Fibroblast of lung (primary cell): ENCODE data around the gene VSTM5. TPM values are rescaled to one million over a fixed set of nuclear protein-coding genes. Genes with fewer than 3 reads are reported as not detected.

ENCODE experiments used
- DNase-seq, 2 donors: peaks; one replicate each; pipeline versions ENCODE4 v3.0.0 to v3.0.0-alpha.2; 2010; ENCODE audit warnings: low read depth in 2 of 2
- H2AFZ ChIP-seq: 2 replicates; pipeline ENCODE4 v1.5.1; 2012; ENCODE audit warnings: low read length, control low read depth, inconsistent platforms
- H3K27ac ChIP-seq: 2 replicates; pipeline ENCODE4 v1.5.1; 2011; ENCODE audit warnings: low read length, control low read depth; ENCODE audit not compliant: insufficient read depth
- H3K27me3 ChIP-seq: 2 replicates; pipeline ENCODE4 v1.5.1; 2011; ENCODE audit warnings: mild to moderate bottlenecking, low read length; ENCODE audit not compliant: control insufficient read depth, insufficient read depth
- H3K36me3 ChIP-seq: 2 replicates; pipeline ENCODE4 v1.5.1; 2011; ENCODE audit warnings: low read length; ENCODE audit not compliant: control insufficient read depth, insufficient read depth
- H3K4me1 ChIP-seq: 2 replicates; pipeline ENCODE4 v1.5.1; 2011; ENCODE audit warnings: low read length; ENCODE audit not compliant: control insufficient read depth, insufficient read depth; ENCODE audit errors: extremely low read depth
- H3K4me2 ChIP-seq: 2 replicates; pipeline ENCODE4 v1.5.1; 2011; ENCODE audit warnings: low read length, control low read depth; ENCODE audit not compliant: insufficient read depth; ENCODE audit errors: extremely low read depth
- H3K4me3 ChIP-seq, 4 experiments: fragments of 200-600 bp in 1 of 4; sonication (generic) in 1 of 4; replicated peaks in 1 of 4; 2 replicates each; pipeline ENCODE4 v1.5.1; 2011 to 2016; ENCODE audit warnings: low read length in 4 of 4, low read depth in 3 of 4, mild to moderate bottlenecking in 3 of 4, control low read depth in 2 of 4, inconsistent platforms in 1 of 4, mixed read lengths in 1 of 4; ENCODE audit not compliant: insufficient read depth in 1 of 4; ENCODE audit errors: control extremely low read depth in 1 of 4
- H3K79me2 ChIP-seq: 2 replicates; pipeline ENCODE4 v1.5.1; 2012; ENCODE audit warnings: mild to moderate bottlenecking, low read length, inconsistent platforms; ENCODE audit not compliant: control insufficient read depth, insufficient read depth
- H3K9ac ChIP-seq: 2 replicates; pipeline ENCODE4 v1.5.1; 2011; ENCODE audit warnings: mild to moderate bottlenecking, low read length, control low read depth; ENCODE audit not compliant: insufficient read depth
- H3K9me3 ChIP-seq: 2 replicates; pipeline ENCODE4 v1.5.1; 2012; ENCODE audit warnings: low read depth, low read length; ENCODE audit not compliant: control insufficient read depth, insufficient read depth
- H4K20me1 ChIP-seq: 2 replicates; pipeline ENCODE4 v1.5.1; 2011; ENCODE audit warnings: low read length; ENCODE audit not compliant: control insufficient read depth, insufficient read depth; ENCODE audit errors: extremely low read depth
- EZH2 ChIP-seq: IDR thresholded peaks from 2 replicates; pipeline ENCODE4 v1.5.1; 2012; ENCODE audit warnings: low read length, control low read depth, mild to moderate bottlenecking; ENCODE audit errors: missing control alignments
- polyA plus RNA-seq, 2 donors: library from polyadenylated mRNA; depleted of rRNA in 1 of 2; stranded (reverse) in 1 of 2; unstranded in 1 of 2; fragments of >200 nt; gene quantifications; 2 replicates each; pipeline ENCODE4 v1.2.1, GENCODE V29; 2011 to 2012; ENCODE audit warnings: missing spikeins in 1 of 2
- total RNA-seq: library from RNA; depleted of rRNA; stranded (reverse); fragments of >200 nt; gene quantifications from 2 replicates; pipeline ENCODE4 v1.2.1, GENCODE V29; 2014
- TF ChIP-seq, protein P1 (sequence below), 2 donors: IDR thresholded peaks in 1 of 2; conservative IDR thresholded peaks in 1 of 2; 1 replicate in 1 of 2; 2 replicates in 1 of 2; pipeline ENCODE4 v1.5.1; 2011 to 2012; ENCODE audit warnings: low read length in 2 of 2, control low read depth in 1 of 2, inconsistent platforms in 1 of 2, low read depth in 1 of 2, mild to moderate bottlenecking in 1 of 2

Gene VSTM5
- total and polyA plus RNA-seq, 2 donors (not counting 1 experiment from before 2014, with no cell fraction given), result 0.50 to 1.4 TPM

- no peak overlapping the region for H3K4me2 ChIP-seq
- no peak for DNase-seq
- no peak overlapping the region for H3K27ac ChIP-seq
- H3K36me3 ChIP-seq, result no peaks in the 10 kb centered on the region
- no peaks in the 10 kb centered on the region for H3K79me2 ChIP-seq
- TF ChIP-seq EZH2, result no peak
- TF ChIP-seq, protein P1, sequence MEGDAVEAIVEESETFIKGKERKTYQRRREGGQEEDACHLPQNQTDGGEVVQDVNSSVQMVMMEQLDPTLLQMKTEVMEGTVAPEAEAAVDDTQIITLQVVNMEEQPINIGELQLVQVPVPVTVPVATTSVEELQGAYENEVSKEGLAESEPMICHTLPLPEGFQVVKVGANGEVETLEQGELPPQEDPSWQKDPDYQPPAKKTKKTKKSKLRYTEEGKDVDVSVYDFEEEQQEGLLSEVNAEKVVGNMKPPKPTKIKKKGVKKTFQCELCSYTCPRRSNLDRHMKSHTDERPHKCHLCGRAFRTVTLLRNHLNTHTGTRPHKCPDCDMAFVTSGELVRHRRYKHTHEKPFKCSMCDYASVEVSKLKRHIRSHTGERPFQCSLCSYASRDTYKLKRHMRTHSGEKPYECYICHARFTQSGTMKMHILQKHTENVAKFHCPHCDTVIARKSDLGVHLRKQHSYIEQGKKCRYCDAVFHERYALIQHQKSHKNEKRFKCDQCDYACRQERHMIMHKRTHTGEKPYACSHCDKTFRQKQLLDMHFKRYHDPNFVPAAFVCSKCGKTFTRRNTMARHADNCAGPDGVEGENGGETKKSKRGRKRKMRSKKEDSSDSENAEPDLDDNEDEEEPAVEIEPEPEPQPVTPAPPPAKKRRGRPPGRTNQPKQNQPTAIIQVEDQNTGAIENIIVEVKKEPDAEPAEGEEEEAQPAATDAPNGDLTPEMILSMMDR (conservative IDR thresholded peaks at IDR 0.05 in 1 of 2, IDR thresholded peaks at IDR 0.05 in 1 of 2; ENCODE audit: low read depth in 1 of 2, low read length in 2 of 2), result no peak
- H3K9ac ChIP-seq, result no peak overlapping the region
- H2AFZ ChIP-seq, result no peak overlapping the region
- no peaks in the 10 kb centered on the region for H3K4me1 ChIP-seq
- H3K4me3 ChIP-seq, result no peak overlapping the region
- no peaks in the 10 kb centered on the region for H4K20me1 ChIP-seq
- H3K9me3 ChIP-seq, result no peaks in the 10 kb centered on the region
- H3K27me3 ChIP-seq, result no peaks in the 10 kb centered on the region
Observed at GRCh38 chr11:93822359-93822758, 28.1 kb downstream of the VSTM5 start.

DNA sequence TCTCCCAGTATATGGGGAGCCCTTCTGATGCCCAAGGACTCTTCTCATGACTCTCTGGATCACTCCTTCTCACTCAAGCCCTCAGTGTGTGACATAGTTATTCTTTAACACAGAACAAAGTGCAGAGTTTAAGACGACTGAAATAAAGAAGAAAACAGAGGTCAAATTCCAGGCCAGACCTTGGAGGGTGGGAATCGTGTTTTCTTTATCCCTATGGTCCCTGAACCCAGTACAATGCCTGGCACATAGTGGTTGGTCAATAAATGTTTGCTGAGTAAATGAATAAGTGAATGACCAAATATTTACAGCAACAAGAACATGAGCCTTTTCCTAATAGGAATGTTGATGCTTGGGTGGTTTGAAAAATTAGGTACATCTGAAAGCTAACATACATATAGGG, 28.8 kb downstream of the VSTM5 start:
- Histone ChIP-seq H3K79me2 (no peaks in the 10 kb centered on the region), H2AFZ (no peak overlapping the region), H3K27ac (no peak overlapping the region), H3K27me3 (no peaks in the 10 kb centered on the region), H3K4me1 (no peaks in the 10 kb centered on the region), H3K4me2 (no peak overlapping the region), H3K9ac (no peak overlapping the region), H4K20me1 (no peaks in the 10 kb centered on the region), H3K9me3 (no peaks in the 10 kb centered on the region), H3K36me3 (no peaks in the 10 kb centered on the region), H3K4me3 (no peak overlapping the region)
- DNase-seq, result no peak
- TF ChIP-seq EZH2, result no peak
- TF ChIP-seq, protein P1 (conservative IDR thresholded peaks at IDR 0.05 in 1 of 2, IDR thresholded peaks at IDR 0.05 in 1 of 2; ENCODE audit: low read depth in 1 of 2, low read length in 2 of 2), result no peak

GRCh38 chr11:93820847-93821246, 29.6 kb downstream of the VSTM5 start:
- H3K79me2 ChIP-seq, result no peaks in the 10 kb centered on the region
- no peak overlapping the region for H3K9ac ChIP-seq
- H3K9me3 ChIP-seq, result no peaks in the 10 kb centered on the region
- no peak for TF ChIP-seq EZH2
- TF ChIP-seq, protein P1 (conservative IDR thresholded peaks at IDR 0.05 in 1 of 2, IDR thresholded peaks at IDR 0.05 in 1 of 2; ENCODE audit: low read depth in 1 of 2, low read length in 2 of 2), result no peak
- no peaks in the 10 kb centered on the region for H3K36me3 ChIP-seq
- no peaks in the 10 kb centered on the region for H3K27me3 ChIP-seq
- H2AFZ ChIP-seq, result no peak overlapping the region
- no peaks in the 10 kb centered on the region for H3K4me1 ChIP-seq
- no peaks in the 10 kb centered on the region for H4K20me1 ChIP-seq
- H3K27ac ChIP-seq, result no peak overlapping the region
- DNase-seq, result no peak
- no peak overlapping the region for H3K4me3 ChIP-seq
- H3K4me2 ChIP-seq, result no peak overlapping the region
